Measurements from ENCODE around the gene MYCL.

DNA sequence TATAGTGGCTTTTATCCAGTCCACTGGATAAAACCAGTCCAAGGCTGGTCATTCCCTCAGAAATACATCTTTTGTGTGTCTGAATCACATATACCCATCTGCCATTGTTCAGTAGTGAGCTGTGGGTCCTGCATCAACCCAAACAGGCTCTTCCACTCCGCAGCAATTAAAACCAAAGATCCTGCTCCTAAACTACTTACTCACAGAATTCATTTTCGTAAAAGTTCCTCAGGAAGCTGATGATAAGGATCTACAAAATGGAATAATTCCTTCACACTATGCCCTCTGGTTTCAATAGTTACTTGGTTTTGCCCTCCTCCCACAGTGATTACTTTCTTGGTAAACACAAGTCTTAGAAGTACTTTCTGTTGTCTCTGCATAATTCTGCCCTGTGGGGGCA, 48.2 kb upstream of the MYCL start:
- TF ChIP-seq, protein P1, sequence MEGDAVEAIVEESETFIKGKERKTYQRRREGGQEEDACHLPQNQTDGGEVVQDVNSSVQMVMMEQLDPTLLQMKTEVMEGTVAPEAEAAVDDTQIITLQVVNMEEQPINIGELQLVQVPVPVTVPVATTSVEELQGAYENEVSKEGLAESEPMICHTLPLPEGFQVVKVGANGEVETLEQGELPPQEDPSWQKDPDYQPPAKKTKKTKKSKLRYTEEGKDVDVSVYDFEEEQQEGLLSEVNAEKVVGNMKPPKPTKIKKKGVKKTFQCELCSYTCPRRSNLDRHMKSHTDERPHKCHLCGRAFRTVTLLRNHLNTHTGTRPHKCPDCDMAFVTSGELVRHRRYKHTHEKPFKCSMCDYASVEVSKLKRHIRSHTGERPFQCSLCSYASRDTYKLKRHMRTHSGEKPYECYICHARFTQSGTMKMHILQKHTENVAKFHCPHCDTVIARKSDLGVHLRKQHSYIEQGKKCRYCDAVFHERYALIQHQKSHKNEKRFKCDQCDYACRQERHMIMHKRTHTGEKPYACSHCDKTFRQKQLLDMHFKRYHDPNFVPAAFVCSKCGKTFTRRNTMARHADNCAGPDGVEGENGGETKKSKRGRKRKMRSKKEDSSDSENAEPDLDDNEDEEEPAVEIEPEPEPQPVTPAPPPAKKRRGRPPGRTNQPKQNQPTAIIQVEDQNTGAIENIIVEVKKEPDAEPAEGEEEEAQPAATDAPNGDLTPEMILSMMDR (IDR thresholded peaks at IDR 0.05; ENCODE audit: borderline replicate concordance, extremely low read depth, low read length, poor library complexity, severe bottlenecking) = no peak
- no peak for TF ChIP-seq EZH2 (IDR thresholded peaks at IDR 0.05; ENCODE audit: borderline replicate concordance, low read depth, low read length, severe bottlenecking)

All from DND-41 (cell line).